Mesenchymal stem cell (in vitro differentiated cells and primary cell): ENCODE data around the gene RCOR3.
"Not testable (repeated sequence)": the region's sequence is repeated elsewhere in the genome, so short reads cannot be mapped to it uniquely, and the experiment has no call there.

ENCODE experiments used
- DNase-seq: peaks from one replicate; pipeline ENCODE4 v3.0.0-alpha.2; 2013
- H2AFZ ChIP-seq: one replicate; pipeline ENCODE4 v1.6.1; 2013; ENCODE audit warnings: low read depth, mild to moderate bottlenecking, control low read depth, inconsistent platforms, low read length, moderate library complexity
- H2AK5ac ChIP-seq: 2 replicates; pipeline ENCODE4 v1.6.1; 2013; ENCODE audit warnings: low read length, moderate library complexity, mild to moderate bottlenecking, inconsistent platforms; ENCODE audit not compliant: severe bottlenecking
- H2BK120ac ChIP-seq: one replicate; pipeline ENCODE4 v1.6.1; 2013; ENCODE audit warnings: low read depth, mild to moderate bottlenecking, inconsistent platforms, low read length, moderate library complexity
- H2BK12ac ChIP-seq, 2 experiments: one replicate each; pipeline ENCODE4 v1.6.1; 2013; ENCODE audit warnings: inconsistent platforms in 2 of 2, low read length in 2 of 2, mild to moderate bottlenecking in 2 of 2, moderate library complexity in 2 of 2, control low read depth in 1 of 2
- H2BK15ac ChIP-seq: one replicate; pipeline ENCODE4 v1.6.1; 2013; ENCODE audit warnings: mild to moderate bottlenecking, low read depth, inconsistent platforms; ENCODE audit not compliant: poor library complexity, severe bottlenecking
- H2BK5ac ChIP-seq: 2 replicates; pipeline ENCODE4 v1.6.1; 2013; ENCODE audit warnings: low read depth, mild to moderate bottlenecking, low read length, control low read depth, inconsistent platforms; ENCODE audit not compliant: poor library complexity, severe bottlenecking
- H3K14ac ChIP-seq, 2 experiments: one replicate each; pipeline ENCODE4 v1.6.1; 2013; ENCODE audit warnings: inconsistent platforms in 2 of 2, low read length in 2 of 2, control low read depth in 1 of 2, mild to moderate bottlenecking in 1 of 2, moderate library complexity in 1 of 2
- H3K18ac ChIP-seq, 2 experiments: one replicate each; pipeline ENCODE4 v1.6.1; 2013; ENCODE audit warnings: inconsistent platforms in 2 of 2, low read length in 2 of 2, control low read depth in 1 of 2, low read depth in 1 of 2, mild to moderate bottlenecking in 1 of 2
- H3K23ac ChIP-seq, 2 experiments: one replicate each; pipeline ENCODE4 v1.6.1; 2013; ENCODE audit warnings: inconsistent platforms in 2 of 2, low read length in 2 of 2, mild to moderate bottlenecking in 2 of 2, moderate library complexity in 2 of 2, control low read depth in 1 of 2
- H3K27ac ChIP-seq: 2 replicates; pipeline ENCODE4 v1.5.1; 2013; ENCODE audit warnings: mild to moderate bottlenecking, moderate library complexity, low read length, control low read depth, inconsistent platforms; ENCODE audit not compliant: poor library complexity, severe bottlenecking
- H3K27me3 ChIP-seq, 2 experiments: 2 replicates each; pipeline versions ENCODE4 v1.6.1 to v1.7.0; 2013; ENCODE audit warnings: low read length in 2 of 2, mild to moderate bottlenecking in 2 of 2, moderate library complexity in 2 of 2, control low read depth in 1 of 2, inconsistent platforms in 1 of 2; ENCODE audit not compliant: control insufficient read depth in 1 of 2, insufficient read depth in 1 of 2
- H3K36me3 ChIP-seq, 2 experiments: 2 replicates each; pipeline versions ENCODE4 v1.6.1 to v1.7.0; 2013; ENCODE audit warnings: low read length in 2 of 2, control low read depth in 1 of 2, inconsistent platforms in 1 of 2, low read depth in 1 of 2, mild to moderate bottlenecking in 1 of 2; ENCODE audit not compliant: insufficient read depth in 2 of 2, control insufficient read depth in 1 of 2
- H3K4ac ChIP-seq, 2 experiments: one replicate each; pipeline ENCODE4 v1.6.1; 2013; ENCODE audit warnings: inconsistent platforms in 2 of 2, low read length in 2 of 2, mild to moderate bottlenecking in 2 of 2, moderate library complexity in 2 of 2, control low read depth in 1 of 2, low read depth in 1 of 2
- H3K4me1 ChIP-seq: 2 replicates; pipeline ENCODE4 v1.6.1; 2013; ENCODE audit warnings: low read depth, low read length, control low read depth; ENCODE audit not compliant: control insufficient read depth, insufficient read depth
- H3K4me2 ChIP-seq: 2 replicates; pipeline ENCODE4 v1.6.1; 2013; ENCODE audit warnings: low read length, mild to moderate bottlenecking, inconsistent platforms; ENCODE audit not compliant: poor library complexity, severe bottlenecking
- H3K4me3 ChIP-seq, 2 experiments: 2 replicates each; pipeline versions ENCODE4 v1.5.1 to v1.7.0; 2013; ENCODE audit warnings: low read length in 2 of 2, mild to moderate bottlenecking in 2 of 2, control low read depth in 1 of 2, low read depth in 1 of 2; ENCODE audit not compliant: insufficient read depth in 1 of 2
- H3K79me1 ChIP-seq: replicated peaks from 2 replicates; pipeline ENCODE4 v1.6.1; 2013; ENCODE audit warnings: mild to moderate bottlenecking, control low read depth, low read length, inconsistent platforms; ENCODE audit not compliant: poor library complexity, severe bottlenecking
- H3K9ac ChIP-seq: 2 replicates; pipeline ENCODE4 v1.7.0; 2013; ENCODE audit warnings: mild to moderate bottlenecking, low read length, moderate library complexity
- H3K9me3 ChIP-seq: 2 replicates; pipeline ENCODE4 v1.7.0; 2013; ENCODE audit warnings: mild to moderate bottlenecking, low read length; ENCODE audit not compliant: control insufficient read depth
- H4K8ac ChIP-seq: one replicate; pipeline ENCODE4 v1.6.1; 2013; ENCODE audit warnings: inconsistent platforms, mild to moderate bottlenecking, low read length, moderate library complexity
- H4K91ac ChIP-seq: one replicate; pipeline ENCODE4 v1.6.1; 2013; ENCODE audit warnings: mild to moderate bottlenecking, low read length, inconsistent platforms
- WGBS: methylation state at CpG from one replicate; pipeline ENCODE4 v1.1.7; 2013; ENCODE audit warnings: mixed read lengths; 5-methylcytosine and 5-hydroxymethylcytosine counted together

The RCOR3 gene

GRCh38 chr1:211348547-211348946, 89.4 kb downstream of the RCOR3 start:
- H3K4me2 ChIP-seq, result no peak overlapping the region
- H4K8ac ChIP-seq, result no peak overlapping the region
- H3K79me1 ChIP-seq, result peaks cover 40% of the 10 kb centered on the region
- no peak overlapping the region for H3K4ac ChIP-seq
- no peaks in the 10 kb centered on the region for H3K9me3 ChIP-seq
- no peak overlapping the region for H2BK12ac ChIP-seq
- no peak overlapping the region for H3K14ac ChIP-seq
- H3K18ac ChIP-seq, result no peak overlapping the region
- H2AK5ac ChIP-seq, result no peak overlapping the region
- H3K27me3 ChIP-seq, result no peaks in the 10 kb centered on the region
- DNase-seq, result no peak
- H4K91ac ChIP-seq, result no peak overlapping the region
- no peak overlapping the region for H2BK15ac ChIP-seq
- no peak overlapping the region for H2BK120ac ChIP-seq
- no peak overlapping the region for H3K23ac ChIP-seq
- H3K27ac ChIP-seq, result no peak overlapping the region
- H3K9ac ChIP-seq, result no peak overlapping the region
- H3K4me1 ChIP-seq, result peaks cover 8% of the 10 kb centered on the region
- no peak overlapping the region for H2AFZ ChIP-seq
- H2BK5ac ChIP-seq, result no peak overlapping the region
- no peak overlapping the region for H3K4me3 ChIP-seq
- peaks cover 0 to 7% of the 10 kb centered on the region in 2 experiments for H3K36me3 ChIP-seq

DNA sequence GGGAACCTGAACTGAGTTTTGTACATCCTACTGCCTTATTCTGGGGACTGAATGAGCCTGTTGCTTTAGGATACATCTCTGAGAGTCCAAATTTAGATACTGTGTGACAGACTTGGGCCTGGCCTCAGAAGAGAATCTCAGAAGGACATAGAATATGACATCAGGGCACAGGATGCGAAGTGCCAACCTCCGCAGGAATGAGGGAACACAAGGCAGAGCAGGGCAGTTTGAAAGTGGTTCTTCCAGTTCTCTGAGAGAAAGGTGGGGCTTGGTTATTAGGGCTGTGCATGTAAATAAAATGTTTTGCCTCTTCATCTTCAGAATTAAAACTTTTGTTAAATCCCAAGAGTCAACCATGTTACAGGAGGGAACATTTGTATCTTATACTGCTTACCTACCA, 90.6 kb downstream of the RCOR3 start:
- Histone ChIP-seq H3K4ac (no peak overlapping the region), H3K14ac (no peak overlapping the region), H2BK5ac (no peak overlapping the region), H2BK120ac (no peak overlapping the region), H2AK5ac (no peak overlapping the region), H2AFZ (no peak overlapping the region), H3K36me3 (peaks cover 0 to 11% of the 10 kb centered on the region in 2 experiments), H3K18ac (no peak overlapping the region), H2BK12ac (no peak overlapping the region), H2BK15ac (no peak overlapping the region), H3K4me3 (no peak overlapping the region), H3K9me3 (no peaks in the 10 kb centered on the region), H3K27ac (no peak overlapping the region), H3K4me2 (no peak overlapping the region), H4K91ac (no peak overlapping the region), H3K23ac (no peak overlapping the region), H3K9ac (no peak overlapping the region), H3K79me1 (peaks cover 40% of the 10 kb centered on the region), H3K27me3 (no peaks in the 10 kb centered on the region), H4K8ac (no peak overlapping the region), H3K4me1 (peaks cover 8% of the 10 kb centered on the region)
- 100% methylated on average over 2 of the region's 2 CpGs for WGBS
- no peak for DNase-seq

DNA sequence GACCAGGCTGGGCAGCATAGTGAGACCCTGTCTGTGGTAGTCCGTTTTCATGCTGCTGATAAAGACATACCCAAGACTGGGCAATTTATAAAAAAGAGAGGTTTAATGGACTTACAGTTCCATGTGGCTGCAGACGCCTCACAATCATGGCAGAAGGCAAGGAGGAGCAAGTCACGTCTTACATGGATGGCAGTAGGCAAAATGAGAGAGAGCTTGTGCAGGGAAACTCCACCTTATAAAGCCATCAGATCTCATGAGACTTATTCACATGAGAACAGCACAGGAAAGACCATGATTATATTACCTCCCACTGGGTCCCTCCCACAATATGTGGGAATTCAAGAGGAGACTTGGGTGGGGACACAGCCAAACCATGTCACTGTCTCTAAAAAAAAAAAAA, 92.9 kb downstream of the RCOR3 start:
- H3K14ac ChIP-seq, H2AK5ac ChIP-seq, H3K18ac ChIP-seq, H3K4me3 ChIP-seq, H2AFZ ChIP-seq, H2BK15ac ChIP-seq, H4K91ac ChIP-seq, H3K27ac ChIP-seq, H2BK120ac ChIP-seq, H2BK12ac ChIP-seq, H3K4me1 ChIP-seq, H3K27me3 ChIP-seq, H2BK5ac ChIP-seq, H3K4me2 ChIP-seq, DNase-seq, H3K23ac ChIP-seq, H4K8ac ChIP-seq, H3K9me3 ChIP-seq, H3K9ac ChIP-seq, H3K4ac ChIP-seq: not testable (repeated sequence)
- peaks cover 36% of the 10 kb centered on the region for H3K79me1 ChIP-seq
- H3K36me3 ChIP-seq, result peaks cover 0 to 20% of the 10 kb centered on the region in 2 experiments
- 91% methylated on average over 3 of the region's 3 CpGs for WGBS

GRCh38 chr1:211352465-211352864, 93.3 kb downstream of the RCOR3 start:
- H3K4me2 ChIP-seq, result no peak overlapping the region
- no peak overlapping the region for H4K91ac ChIP-seq
- H2BK120ac ChIP-seq, result no peak overlapping the region
- no peak overlapping the region for H3K4me3 ChIP-seq
- H3K27me3 ChIP-seq, result no peaks in the 10 kb centered on the region
- no peak overlapping the region for H2BK12ac ChIP-seq
- no peak overlapping the region for H3K27ac ChIP-seq
- no peak overlapping the region for H3K4ac ChIP-seq
- H3K79me1 ChIP-seq, result peaks cover 36% of the 10 kb centered on the region
- no peak for DNase-seq
- no peak overlapping the region for H2BK15ac ChIP-seq
- no peak overlapping the region for H3K18ac ChIP-seq
- H3K9me3 ChIP-seq, result no peaks in the 10 kb centered on the region
- no peak overlapping the region for H3K14ac ChIP-seq
- no peak overlapping the region for H2AFZ ChIP-seq
- 100% methylated on average over 1 of the region's 2 CpGs for WGBS
- H2BK5ac ChIP-seq, result no peak overlapping the region
- peaks cover 0 to 20% of the 10 kb centered on the region in 2 experiments for H3K36me3 ChIP-seq
- H2AK5ac ChIP-seq, result no peak overlapping the region
- H3K9ac ChIP-seq, result no peak overlapping the region
- no peak overlapping the region for H4K8ac ChIP-seq
- no peak overlapping the region for H3K23ac ChIP-seq
- H3K4me1 ChIP-seq, result peaks cover 2% of the 10 kb centered on the region
